Stomach smooth muscle (tissue), 2 donors: ENCODE results near the gene ENG.
"Not testable (repeated sequence)": the region's sequence is repeated elsewhere in the genome, so short reads cannot be mapped to it uniquely, and the experiment has no call there.

Experiments used
- H3K27ac ChIP-seq: one replicate; pipeline ENCODE4 v1.7.0; 2013; ENCODE audit warnings: mild to moderate bottlenecking, low read length, inconsistent platforms
- H3K27me3 ChIP-seq, 2 donors: one replicate each; pipeline ENCODE4 v1.7.0; 2013; ENCODE audit warnings: low read length in 2 of 2; ENCODE audit not compliant: insufficient read depth in 2 of 2, control insufficient read depth in 1 of 2
- H3K36me3 ChIP-seq, 2 donors: one replicate each; pipeline ENCODE4 v1.7.0; 2013; ENCODE audit warnings: low read length in 2 of 2; ENCODE audit not compliant: control insufficient read depth in 2 of 2, insufficient read depth in 2 of 2
- H3K4me1 ChIP-seq: one replicate; pipeline ENCODE4 v1.7.0; 2013; ENCODE audit warnings: low read length; ENCODE audit not compliant: control insufficient read depth, insufficient read depth
- H3K4me3 ChIP-seq, 2 donors: one replicate each; pipeline ENCODE4 v1.7.0; 2013; ENCODE audit warnings: low read length in 2 of 2
- H3K9ac ChIP-seq, 2 donors: one replicate each; pipeline ENCODE4 v1.7.0; 2013; ENCODE audit warnings: low read length in 2 of 2, mild to moderate bottlenecking in 1 of 2
- H3K9me3 ChIP-seq, 2 donors: one replicate each; pipeline ENCODE4 v1.7.0; 2013; ENCODE audit warnings: low read length in 2 of 2; ENCODE audit not compliant: control insufficient read depth in 2 of 2
- donor health status: healthy.
- donor health status: Pancreatic carcinoma.

The ENG gene

GRCh38 chr9:127871531-127871930 lies 17.1 kb upstream of the ENG start:
- H3K9ac ChIP-seq = no peak overlapping the region
- H3K4me1 ChIP-seq = peaks cover 35% of the 10 kb centered on the region
- H3K9me3 ChIP-seq = no peaks in the 10 kb centered on the region
- no peak overlapping the region for H3K4me3 ChIP-seq
- H3K36me3 ChIP-seq = peaks cover 12 to 37% of the 10 kb centered on the region in 2 donors
- H3K27me3 ChIP-seq = no peaks in the 10 kb centered on the region
- no peak overlapping the region for H3K27ac ChIP-seq

GRCh38 chr9:127870887-127871286 lies 16.4 kb upstream of the ENG start:
- Histone ChIP-seq H3K36me3 (peaks cover 12 to 37% of the 10 kb centered on the region in 2 donors), H3K9ac (no peak overlapping the region), H3K4me3 (no peak overlapping the region), H3K9me3 (no peaks in the 10 kb centered on the region), H3K4me1 (peaks cover 28% of the 10 kb centered on the region), H3K27me3 (no peaks in the 10 kb centered on the region), H3K27ac (no peak overlapping the region)

GRCh38 chr9:127870153-127870491 lies 15.7 kb upstream of the ENG start:
- H3K27ac ChIP-seq, H3K4me3 ChIP-seq, H3K9me3 ChIP-seq, H3K27me3 ChIP-seq, H3K9ac ChIP-seq: not testable (repeated sequence)
- Histone ChIP-seq H3K4me1 (peaks cover 21% of the 10 kb centered on the region), H3K36me3 (peaks cover 12 to 37% of the 10 kb centered on the region in 2 donors)

- Histone ChIP-seq H3K36me3 (peaks cover 12 to 37% of the 10 kb centered on the region in 2 donors), H3K4me3 (no peak overlapping the region), H3K9ac (peak overlapping the region in 1 of 2 donors; percentile 29), H3K27ac (no peak overlapping the region), H3K9me3 (no peaks in the 10 kb centered on the region), H3K4me1 (peaks cover 15% of the 10 kb centered on the region), H3K27me3 (no peaks in the 10 kb centered on the region)
Measured at GRCh38 chr9:127869310-127870152, 15.1 kb upstream of the ENG start.

- H3K36me3 ChIP-seq = peaks cover 12 to 37% of the 10 kb centered on the region in 2 donors
- H3K9ac ChIP-seq = no peak overlapping the region
- no peak overlapping the region for H3K27ac ChIP-seq
- peaks cover 3% of the 10 kb centered on the region for H3K4me1 ChIP-seq
- H3K9me3 ChIP-seq = no peaks in the 10 kb centered on the region
- no peak overlapping the region for H3K4me3 ChIP-seq
- no peaks in the 10 kb centered on the region for H3K27me3 ChIP-seq
Measured at GRCh38 chr9:127868278-127868902, 13.9 kb upstream of the ENG start.

GRCh38 chr9:127867356-127868277 lies 13.2 kb upstream of the ENG start:
- no peak overlapping the region for H3K9ac ChIP-seq
- no peaks in the 10 kb centered on the region for H3K27me3 ChIP-seq
- H3K4me1 ChIP-seq = peaks cover 2% of the 10 kb centered on the region
- H3K9me3 ChIP-seq = no peaks in the 10 kb centered on the region
- no peak overlapping the region for H3K27ac ChIP-seq
- peaks cover 12 to 37% of the 10 kb centered on the region in 2 donors for H3K36me3 ChIP-seq
- no peak overlapping the region for H3K4me3 ChIP-seq

- no peak overlapping the region for H3K9ac ChIP-seq
- no peaks in the 10 kb centered on the region for H3K27me3 ChIP-seq
- no peak overlapping the region for H3K4me3 ChIP-seq
- H3K36me3 ChIP-seq = peaks cover 12 to 30% of the 10 kb centered on the region in 2 donors
- no peak overlapping the region for H3K27ac ChIP-seq
- peaks cover 12% of the 10 kb centered on the region for H3K4me1 ChIP-seq
- H3K9me3 ChIP-seq = no peaks in the 10 kb centered on the region
Measured at GRCh38 chr9:127866535-127866934, 12.1 kb upstream of the ENG start.

- no peaks in the 10 kb centered on the region for H3K9me3 ChIP-seq
- peaks cover 8 to 24% of the 10 kb centered on the region in 2 donors for H3K36me3 ChIP-seq
- H3K27ac ChIP-seq = no peak overlapping the region
- H3K4me3 ChIP-seq = no peak overlapping the region
- H3K27me3 ChIP-seq = no peaks in the 10 kb centered on the region
- H3K4me1 ChIP-seq = peaks cover 14% of the 10 kb centered on the region
- H3K9ac ChIP-seq = no peak overlapping the region
Measured at GRCh38 chr9:127865645-127866464, 11.4 kb upstream of the ENG start.

- Histone ChIP-seq H3K4me3 (no peak overlapping the region), H3K4me1 (peaks cover 16% of the 10 kb centered on the region), H3K27me3 (no peaks in the 10 kb centered on the region), H3K36me3 (peaks cover 3 to 8% of the 10 kb centered on the region in 2 donors), H3K9me3 (no peaks in the 10 kb centered on the region), H3K27ac (peak overlapping the region; percentile 18), H3K9ac (no peak overlapping the region)
Measured at GRCh38 chr9:127863191-127863621, 8.7 kb upstream of the ENG start.
